Kidney (tissue), 14 donors: ENCODE measurements around the gene PPP1R18. TPM values are rescaled to one million over a fixed set of nuclear protein-coding genes. Genes with fewer than 3 reads are reported as not detected.
A peak's percentile ranks its signal among the peaks of the same experiment; 100 is the strongest.

ENCODE experiments used
- DNase-seq, 5 donors: peaks; one replicate each; pipeline ENCODE4 v3.0.0-alpha.2; 2013 to 2020
- FAIRE-seq: peaks from 2 replicates; lab custom pipeline; 2012; peaks lifted over from hg19 to GRCh38; lab: Jason Lieb, UNC
- H3K27ac ChIP-seq, 2 donors: one replicate each; pipeline ENCODE4 v1.7.0; 2013; ENCODE audit warnings: low read depth in 2 of 2, low read length in 2 of 2, inconsistent platforms in 1 of 2
- H3K27me3 ChIP-seq: one replicate; pipeline ENCODE4 v1.7.1; 2013; ENCODE audit warnings: low read length, inconsistent platforms; ENCODE audit not compliant: control insufficient read depth, insufficient read depth
- H3K36me3 ChIP-seq, 3 donors: one replicate each; pipeline versions ENCODE4 v1.7.0 to v1.7.1; 2013; ENCODE audit warnings: low read length in 3 of 3, control low read depth in 1 of 3, inconsistent platforms in 1 of 3; ENCODE audit not compliant: insufficient read depth in 3 of 3, control insufficient read depth in 2 of 3
- H3K4me1 ChIP-seq, 3 donors: one replicate each; pipeline versions ENCODE4 v1.7.0 to v1.7.1; 2013; ENCODE audit warnings: low read length in 3 of 3, inconsistent platforms in 1 of 3, low read depth in 1 of 3; ENCODE audit not compliant: control insufficient read depth in 2 of 3, insufficient read depth in 2 of 3
- H3K4me3 ChIP-seq, 3 donors: one replicate each; pipeline versions ENCODE4 v1.7.0 to v1.8.1; 2013; ENCODE audit warnings: low read length in 3 of 3, control low read depth in 1 of 3, inconsistent platforms in 1 of 3
- H3K9ac ChIP-seq, 3 donors: one replicate each; pipeline versions ENCODE4 v1.7.0 to v1.7.1; 2013; ENCODE audit warnings: low read length in 3 of 3, control low read depth in 1 of 3, inconsistent platforms in 1 of 3
- H3K9me3 ChIP-seq, 3 donors: one replicate each; pipeline versions ENCODE4 v1.7.0 to v1.7.1; 2013; ENCODE audit warnings: low read length in 3 of 3, control low read depth in 1 of 3, inconsistent platforms in 1 of 3; ENCODE audit not compliant: control insufficient read depth in 2 of 3, insufficient read depth in 1 of 3
- intact Hi-C: fragments of 100-400 bp; cut with DNase I; formaldehyde crosslinking; loops from one replicate; pipeline ENCODE4 v1.11.1; 2022
- polyA plus RNA-seq: library from polyadenylated mRNA; stranded (reverse); fragments of 350-450 nt; fragmentation: Illumina TruSeq; extraction: RNeasy Lipid Tissue Mini Kit (QIAGEN cat#74804); gene quantifications from one replicate; pipeline ENCODE4 v1.2.3, GENCODE V29; 2014; ENCODE audit warnings: low read depth, low replicate concordance; ENCODE audit not compliant: insufficient read depth
- total RNA-seq: library from RNA; stranded (reverse); fragmentation: NEBNext Ultra II Directional; extraction: Animal tissue kit (Norgen Biotek cat#: 25700); gene quantifications from one replicate; pipeline ENCODE4 v1.2.1, GENCODE V29; 2021
- TF ChIP-seq, protein P1 (sequence below): IDR thresholded peaks from 3 replicates; pipeline ENCODE4 v1.5.1; 2012; ENCODE audit warnings: mild to moderate bottlenecking, moderate library complexity, borderline replicate concordance; ENCODE audit not compliant: insufficient read depth; ENCODE audit errors: extremely low read depth
- donor health status: control.
- donor health status: control.
- donor health status: control.
- donor health status: control.
- donor health status: control.
- donor health status: DM: yes; HTN: yes; CAD: no.
- donor health status: Normal renal cell carcinoma (clear cell type).

Gene PPP1R18
- total and polyA plus RNA-seq, 2 donors from 2014 or later: 17.1 to 51.9 TPM

DNA sequence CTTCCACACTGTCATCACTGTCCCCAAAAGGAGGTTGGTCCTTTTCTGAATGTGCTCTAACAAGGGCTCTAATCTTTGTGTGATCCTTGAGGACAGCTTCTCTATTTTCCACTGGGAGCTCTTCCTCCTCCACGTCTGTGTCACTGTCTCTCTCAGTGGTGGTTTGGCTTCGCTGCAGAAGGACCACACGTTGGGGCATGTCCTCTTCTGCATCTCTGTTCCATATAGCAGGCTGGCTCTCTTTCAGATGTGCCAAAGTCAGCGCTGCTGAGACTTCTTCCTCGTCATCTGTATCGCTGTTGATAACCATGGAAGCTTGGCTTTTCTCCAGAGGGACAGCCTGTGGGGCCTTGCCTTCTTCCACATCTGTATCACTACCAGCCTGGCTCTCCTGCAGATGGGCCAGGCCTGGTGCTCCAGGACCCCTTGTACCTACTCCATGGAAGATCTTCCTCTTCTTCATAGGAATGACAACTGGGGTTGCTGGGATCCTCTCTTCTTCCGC, 26.0 kb upstream of the PPP1R18 start:
- no peaks in the 10 kb centered on the region for H3K9me3 ChIP-seq
- H3K9ac ChIP-seq: no peak overlapping the region
- FAIRE-seq (no peak), DNase-seq (peak in 1 of 5 donors; percentile 8)
- no peak overlapping the region for H3K27ac ChIP-seq
- H3K27me3 ChIP-seq: no peaks in the 10 kb centered on the region
- intact Hi-C loops: no loop called here
- H3K36me3 ChIP-seq: peaks cover 4 to 34% (median 16%) of the 10 kb centered on the region in 3 donors
- TF ChIP-seq, protein P1, sequence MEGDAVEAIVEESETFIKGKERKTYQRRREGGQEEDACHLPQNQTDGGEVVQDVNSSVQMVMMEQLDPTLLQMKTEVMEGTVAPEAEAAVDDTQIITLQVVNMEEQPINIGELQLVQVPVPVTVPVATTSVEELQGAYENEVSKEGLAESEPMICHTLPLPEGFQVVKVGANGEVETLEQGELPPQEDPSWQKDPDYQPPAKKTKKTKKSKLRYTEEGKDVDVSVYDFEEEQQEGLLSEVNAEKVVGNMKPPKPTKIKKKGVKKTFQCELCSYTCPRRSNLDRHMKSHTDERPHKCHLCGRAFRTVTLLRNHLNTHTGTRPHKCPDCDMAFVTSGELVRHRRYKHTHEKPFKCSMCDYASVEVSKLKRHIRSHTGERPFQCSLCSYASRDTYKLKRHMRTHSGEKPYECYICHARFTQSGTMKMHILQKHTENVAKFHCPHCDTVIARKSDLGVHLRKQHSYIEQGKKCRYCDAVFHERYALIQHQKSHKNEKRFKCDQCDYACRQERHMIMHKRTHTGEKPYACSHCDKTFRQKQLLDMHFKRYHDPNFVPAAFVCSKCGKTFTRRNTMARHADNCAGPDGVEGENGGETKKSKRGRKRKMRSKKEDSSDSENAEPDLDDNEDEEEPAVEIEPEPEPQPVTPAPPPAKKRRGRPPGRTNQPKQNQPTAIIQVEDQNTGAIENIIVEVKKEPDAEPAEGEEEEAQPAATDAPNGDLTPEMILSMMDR: no peak
- H3K4me3 ChIP-seq: no peak overlapping the region
- peaks cover 0 to 18% (median 7%) of the 10 kb centered on the region in 3 donors for H3K4me1 ChIP-seq

DNA sequence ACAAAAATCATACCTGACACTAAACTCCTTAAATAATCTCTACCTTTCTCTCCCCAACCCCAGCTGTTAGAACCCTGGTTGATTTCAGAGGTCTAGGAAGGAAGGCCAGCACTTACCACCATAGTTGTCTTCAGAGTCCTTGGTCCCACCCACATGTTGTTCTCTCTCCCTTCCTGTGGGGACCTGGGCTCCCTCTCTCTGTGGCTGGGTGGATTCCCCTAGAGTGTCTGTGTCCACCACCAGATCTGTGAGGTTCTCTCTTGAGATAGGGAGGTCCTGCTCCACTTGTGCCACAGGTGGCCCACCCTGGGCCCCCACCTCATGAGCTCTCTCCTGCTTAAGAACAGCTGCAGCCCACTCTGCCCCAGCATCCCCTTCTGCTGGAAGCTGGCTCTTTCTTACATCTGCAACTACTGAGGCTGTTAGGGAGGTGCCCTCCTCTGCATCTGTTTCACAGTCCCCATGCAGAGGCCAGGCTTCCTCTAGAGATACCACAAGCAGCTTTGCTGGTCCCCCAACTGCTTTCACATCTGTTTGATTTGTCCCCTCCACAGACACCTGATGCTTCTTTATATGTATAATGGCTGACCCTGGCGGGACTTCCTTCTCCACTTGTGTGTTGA, 25.4 kb upstream of the PPP1R18 start:
- TF ChIP-seq, protein P1: no peak
- H3K4me3 ChIP-seq: no peak overlapping the region
- FAIRE-seq (no peak), DNase-seq (peak in 1 of 5 donors; percentile 41)
- H3K9me3 ChIP-seq: no peaks in the 10 kb centered on the region
- intact Hi-C loops: no loop called here
- H3K27ac ChIP-seq: no peak overlapping the region
- no peaks in the 10 kb centered on the region for H3K27me3 ChIP-seq
- H3K9ac ChIP-seq: no peak overlapping the region
- peaks cover 4 to 34% (median 16%) of the 10 kb centered on the region in 3 donors for H3K36me3 ChIP-seq
- peaks cover 0 to 18% (median 10%) of the 10 kb centered on the region in 3 donors for H3K4me1 ChIP-seq

DNA sequence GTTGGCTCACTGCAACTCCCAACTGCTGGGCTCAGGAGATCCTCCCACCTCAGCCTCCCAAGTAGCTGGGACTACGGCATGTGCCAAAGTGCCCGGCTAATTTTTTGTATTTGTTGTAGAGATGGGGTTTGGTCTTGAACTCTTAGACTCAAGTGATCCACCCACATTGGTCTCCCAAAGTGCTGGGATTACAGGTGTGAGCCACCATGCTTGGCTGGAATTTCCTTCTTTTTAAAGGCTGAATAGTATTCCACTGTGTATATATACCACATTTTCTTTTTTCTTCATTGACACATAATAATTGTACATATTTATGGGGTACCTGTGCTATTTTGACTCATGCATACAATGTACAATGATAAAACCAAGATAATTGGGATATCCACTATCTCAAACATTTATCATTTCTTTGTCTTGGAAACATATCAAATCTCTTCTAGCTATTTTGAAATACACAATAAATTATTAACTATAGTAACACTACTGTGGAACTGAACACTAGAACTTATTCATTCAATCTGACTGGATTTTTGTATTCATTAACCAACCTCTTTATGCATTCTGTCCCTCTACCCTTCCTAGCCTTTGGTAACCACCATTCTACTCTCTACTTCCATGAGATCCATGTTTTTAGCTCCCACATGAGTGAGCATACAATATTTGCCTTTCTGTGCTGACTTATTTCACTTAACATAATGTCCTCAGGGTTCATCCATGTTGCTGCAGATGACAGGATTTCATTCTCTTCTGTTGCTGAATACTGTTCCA, 22.8 kb upstream of the PPP1R18 start:
- Histone ChIP-seq H3K4me1 (peaks cover 0 to 18% (median 7%) of the 10 kb centered on the region in 3 donors), H3K36me3 (peaks cover 4 to 30% (median 14%) of the 10 kb centered on the region in 3 donors), H3K27me3 (no peaks in the 10 kb centered on the region), H3K4me3 (no peak overlapping the region), H3K9ac (no peak overlapping the region), H3K9me3 (no peaks in the 10 kb centered on the region), H3K27ac (peak overlapping the region in 1 of 2 donors; percentile 43)
- TF ChIP-seq, protein P1: no peak
- DNase-seq: peak in 1 of 5 donors; percentile 22
- intact Hi-C loops: no loop called here
- FAIRE-seq: peak; percentile 98
